PC-9 (cell line): ENCODE measurements around the gene GALNT5. TPM values are rescaled to one million over a fixed set of nuclear protein-coding genes. Genes with fewer than 3 reads are reported as not detected.
"Not testable (repeated sequence)": the region's sequence is repeated elsewhere in the genome, so short reads cannot be mapped to it uniquely, and the experiment has no call there.

Experiments
- BruUV-seq: library from RNA; stranded (reverse); fragments of 400-500 nt; replicated peaks from 2 replicates; lab custom pipeline; 2021; lab: Mats Ljungman, UMichigan
- CTCF ChIA-PET: fragments of 300-600 bp; sonication (Branson Sonifier 250); formaldehyde crosslinking; loops from one replicate; lab custom pipeline; 2022; ENCODE audit warnings: antibody characterized with exemption; lab: Charles Lee
- POLR2A ChIA-PET: fragments of 300-600 bp; sonication (Branson Sonifier 250); formaldehyde crosslinking; loops from one replicate; lab custom pipeline; 2022; ENCODE audit warnings: antibody characterized with exemption; ENCODE audit not compliant: unreplicated experiment; lab: Charles Lee
- DNase-seq, 2 experiments: peaks; one replicate each; pipeline versions ENCODE4 v3.0.0 to v3.0.0-alpha.2; 2015 to 2022; ENCODE audit warnings: mixed read lengths in 1 of 2
- H2AFZ ChIP-seq: fragments of 200-600 bp; sonication (generic); 2 replicates; pipeline ENCODE4 v1.8.1; 2017; ENCODE audit warnings: antibody characterized with exemption
- H3F3A ChIP-seq: fragments of 200-600 bp; sonication (generic); 2 replicates; pipeline ENCODE4 v1.8.1; 2017; ENCODE audit warnings: antibody characterized with exemption, mild to moderate bottlenecking, low read depth; ENCODE audit not compliant: insufficient read depth
- H3K27ac ChIP-seq: fragments of 200-600 bp; sonication (generic); 2 replicates; pipeline ENCODE4 v1.6.1; 2016; ENCODE audit warnings: mixed run types
- H3K27me3 ChIP-seq: fragments of 200-600 bp; sonication (generic); 2 replicates; pipeline ENCODE4 v1.6.1; 2016; ENCODE audit warnings: low read depth, mixed run types; ENCODE audit not compliant: insufficient read depth
- H3K36me3 ChIP-seq: fragments of 200-600 bp; sonication (generic); 2 replicates; pipeline ENCODE4 v1.6.1; 2016; ENCODE audit warnings: low read depth, mixed run types
- H3K4me1 ChIP-seq: fragments of 200-600 bp; sonication (generic); replicated peaks from 2 replicates; pipeline ENCODE4 v1.6.1; 2016; ENCODE audit warnings: mixed run types; ENCODE audit not compliant: insufficient read depth
- H3K4me2 ChIP-seq: fragments of 200-600 bp; sonication (generic); 2 replicates; pipeline ENCODE4 v1.6.1; 2017; ENCODE audit warnings: mixed run types
- H3K4me3 ChIP-seq: fragments of 200-600 bp; sonication (generic); 2 replicates; pipeline ENCODE4 v1.6.1; 2016; ENCODE audit warnings: mixed run types
- H3K79me2 ChIP-seq: fragments of 200-600 bp; sonication (generic); 2 replicates; pipeline ENCODE4 v1.6.1; 2017; ENCODE audit warnings: low read depth, mixed run types
- H3K9me2 ChIP-seq: fragments of 200-600 bp; sonication (generic); 2 replicates; pipeline ENCODE4 v1.8.1; 2017; ENCODE audit warnings: mild to moderate bottlenecking; ENCODE audit not compliant: insufficient read depth
- H3K9me3 ChIP-seq: fragments of 200-600 bp; sonication (generic); 2 replicates; pipeline ENCODE4 v1.8.1; 2016; ENCODE audit warnings: low read depth; ENCODE audit not compliant: insufficient read depth
- H4K20me1 ChIP-seq: fragments of 200-600 bp; sonication (generic); 2 replicates; pipeline ENCODE4 v1.8.1; 2017; ENCODE audit not compliant: insufficient read depth
- EZH2 ChIP-seq: fragments of 200-600 bp; sonication (generic); IDR thresholded peaks from 2 replicates; pipeline ENCODE4 v1.8.0; 2017; ENCODE audit warnings: antibody characterized with exemption, low read depth
- intact Hi-C: fragments of 100-400 bp; cut with micrococcal nuclease; formaldehyde crosslinking; loops from one replicate; pipeline ENCODE4 v1.10.0; 2022; ENCODE audit not compliant: unreplicated experiment
- total RNA-seq: library from RNA; stranded (reverse); gene quantifications from 2 replicates; pipeline ENCODE4 v1.2.3, GENCODE V29; 2021
- TF ChIP-seq, protein P1 (sequence below): fragments of 200-600 bp; sonication (generic); conservative IDR thresholded peaks from 2 replicates; pipeline ENCODE4 v1.6.1; 2017; ENCODE audit warnings: mixed run types, antibody characterized with exemption, mild to moderate bottlenecking, moderate library complexity

GALNT5 gene
- total RNA-seq, 1 experiment from 2014 or later: 1.9 TPM

- no peaks in the 10 kb centered on the region for H3K9me2 ChIP-seq
- no peaks in the 10 kb centered on the region for H3K4me1 ChIP-seq
- H4K20me1 ChIP-seq: no peaks in the 10 kb centered on the region
- BruUV-seq: no TSS peak
- H3K27ac ChIP-seq: no peak overlapping the region
- no peaks in the 10 kb centered on the region for H3K36me3 ChIP-seq
- no peak overlapping the region; the same call in 1 of the 2 replicates for H2AFZ ChIP-seq
- H3K4me3 ChIP-seq: no peak overlapping the region
- no peaks in the 10 kb centered on the region for H3K27me3 ChIP-seq
- no peaks in the 10 kb centered on the region for H3K79me2 ChIP-seq
- peak overlapping the region; percentile 32; the same call in 1 of the 2 replicates for H3K4me2 ChIP-seq
- no peak for DNase-seq
- TF ChIP-seq, protein P1, sequence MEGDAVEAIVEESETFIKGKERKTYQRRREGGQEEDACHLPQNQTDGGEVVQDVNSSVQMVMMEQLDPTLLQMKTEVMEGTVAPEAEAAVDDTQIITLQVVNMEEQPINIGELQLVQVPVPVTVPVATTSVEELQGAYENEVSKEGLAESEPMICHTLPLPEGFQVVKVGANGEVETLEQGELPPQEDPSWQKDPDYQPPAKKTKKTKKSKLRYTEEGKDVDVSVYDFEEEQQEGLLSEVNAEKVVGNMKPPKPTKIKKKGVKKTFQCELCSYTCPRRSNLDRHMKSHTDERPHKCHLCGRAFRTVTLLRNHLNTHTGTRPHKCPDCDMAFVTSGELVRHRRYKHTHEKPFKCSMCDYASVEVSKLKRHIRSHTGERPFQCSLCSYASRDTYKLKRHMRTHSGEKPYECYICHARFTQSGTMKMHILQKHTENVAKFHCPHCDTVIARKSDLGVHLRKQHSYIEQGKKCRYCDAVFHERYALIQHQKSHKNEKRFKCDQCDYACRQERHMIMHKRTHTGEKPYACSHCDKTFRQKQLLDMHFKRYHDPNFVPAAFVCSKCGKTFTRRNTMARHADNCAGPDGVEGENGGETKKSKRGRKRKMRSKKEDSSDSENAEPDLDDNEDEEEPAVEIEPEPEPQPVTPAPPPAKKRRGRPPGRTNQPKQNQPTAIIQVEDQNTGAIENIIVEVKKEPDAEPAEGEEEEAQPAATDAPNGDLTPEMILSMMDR: peak; percentile 70
- no peak for TF ChIP-seq EZH2
- ChIA-PET CTCF (interaction anchor here (0.6 to 1.1 kb wide), 3 partner anchors 9 to 1407 kb away, joined by 3 to 5 read pairs (median 3); no protein-coding TSS in a partner anchor), POLR2A (no interaction called here)
- intact Hi-C loops: no loop called here
- no peaks in the 10 kb centered on the region for H3K9me3 ChIP-seq
- no peaks in the 10 kb centered on the region for H3F3A ChIP-seq
Measured at GRCh38 chr2:157336137-157337010, 78.9 kb downstream of the GALNT5 start.

GRCh38 chr2:157337978-157338377 lies 80.5 kb downstream of the GALNT5 start:
- POLR2A ChIA-PET: no interaction called here
- no peaks in the 10 kb centered on the region for H3K79me2 ChIP-seq
- intact Hi-C loops: no loop called here
- H3F3A ChIP-seq: no peaks in the 10 kb centered on the region
- H3K9me2 ChIP-seq: no peaks in the 10 kb centered on the region
- no peak overlapping the region for H3K27ac ChIP-seq
- CTCF ChIA-PET: no interaction called here
- H4K20me1 ChIP-seq: no peaks in the 10 kb centered on the region
- no peak overlapping the region for H3K4me3 ChIP-seq
- no TSS peak for BruUV-seq
- no peaks in the 10 kb centered on the region for H3K27me3 ChIP-seq
- H3K36me3 ChIP-seq: no peaks in the 10 kb centered on the region
- H3K9me3 ChIP-seq: no peaks in the 10 kb centered on the region
- TF ChIP-seq EZH2: no peak
- TF ChIP-seq, protein P1: no peak
- DNase-seq: no peak
- no peaks in the 10 kb centered on the region for H3K4me1 ChIP-seq
- no peak overlapping the region for H3K4me2 ChIP-seq
- no peak overlapping the region for H2AFZ ChIP-seq

DNA sequence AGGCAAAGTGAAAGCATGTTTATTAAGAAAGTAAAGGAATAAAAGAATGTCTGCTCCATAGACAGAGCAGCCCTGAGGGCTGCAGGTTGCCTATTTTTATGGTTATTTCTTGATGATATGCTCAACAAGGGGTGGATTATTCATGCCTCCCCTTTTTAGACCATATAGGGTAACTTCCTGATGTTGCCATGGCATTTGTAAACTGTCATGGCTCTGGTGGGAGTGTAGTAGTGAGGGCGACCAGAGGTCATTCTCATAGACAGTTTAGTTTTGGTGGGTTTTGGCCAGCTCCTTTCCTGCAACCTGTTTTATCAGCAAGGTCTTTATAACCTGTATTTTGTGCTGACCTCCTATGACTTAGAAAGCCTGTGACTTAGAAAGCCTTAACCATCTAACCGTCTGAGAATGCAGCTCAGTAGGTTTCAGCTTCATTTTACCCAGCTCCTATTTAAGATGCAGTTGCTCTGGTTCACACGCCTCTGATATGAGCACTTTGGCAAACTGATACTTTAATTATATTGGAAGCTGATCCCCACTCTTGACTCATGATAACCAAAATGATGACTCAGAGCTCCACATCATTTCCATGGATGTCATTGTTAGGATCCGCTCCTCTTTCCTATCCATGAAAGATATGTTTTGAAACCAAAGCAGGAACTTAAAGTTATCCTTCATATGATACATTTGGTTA lies 82.6 kb downstream of the GALNT5 start:
- ChIA-PET CTCF (no interaction called here), POLR2A (no interaction called here)
- no peak overlapping the region for H3K4me2 ChIP-seq
- no peaks in the 10 kb centered on the region for H4K20me1 ChIP-seq
- BruUV-seq: no TSS peak
- H3K79me2 ChIP-seq: no peaks in the 10 kb centered on the region
- no peak for TF ChIP-seq EZH2
- TF ChIP-seq, protein P1: no peak
- H3F3A ChIP-seq: no peaks in the 10 kb centered on the region
- no peak for DNase-seq
- no peak overlapping the region for H2AFZ ChIP-seq
- no peaks in the 10 kb centered on the region for H3K9me2 ChIP-seq
- H3K36me3 ChIP-seq: no peaks in the 10 kb centered on the region
- H3K27ac ChIP-seq: no peak overlapping the region
- no peaks in the 10 kb centered on the region for H3K9me3 ChIP-seq
- H3K27me3 ChIP-seq: no peaks in the 10 kb centered on the region
- H3K4me3 ChIP-seq: no peak overlapping the region
- intact Hi-C loops: no loop called here
- no peaks in the 10 kb centered on the region for H3K4me1 ChIP-seq

- H3K4me2 ChIP-seq, intact Hi-C loops, H3K9me2 ChIP-seq: not testable (repeated sequence)
Measured at GRCh38 chr2:157341381-157341780, 83.9 kb downstream of the GALNT5 start.

More at GRCh38 chr2:157341381-157341780, 83.9 kb downstream of the GALNT5 start:
- H3K4me3 ChIP-seq, CTCF ChIA-PET, H3F3A ChIP-seq, DNase-seq, H3K4me1 ChIP-seq, H2AFZ ChIP-seq, H3K36me3 ChIP-seq, BruUV-seq, H4K20me1 ChIP-seq, H3K79me2 ChIP-seq, H3K27ac ChIP-seq, H3K27me3 ChIP-seq, H3K9me3 ChIP-seq, POLR2A ChIA-PET: not testable (repeated sequence)
